GM10266 (cell line): ENCODE data around the gene TMC2.
A peak's percentile ranks its signal among the peaks of the same experiment; 100 is the strongest.

Experiments
- DNase-seq: peaks from one replicate; pipeline ENCODE4 v3.0.0; 2012; ENCODE audit errors: extremely low spot score
- TF ChIP-seq, protein P1 (sequence below): IDR thresholded peaks from 2 replicates; pipeline ENCODE4 v1.5.1; 2012; ENCODE audit warnings: mild to moderate bottlenecking, low read depth; ENCODE audit not compliant: control insufficient read depth, insufficient read depth; ENCODE audit errors: missing control alignments

TMC2 gene

GRCh38 chr20:2687514-2687913, 151.1 kb downstream of the TMC2 start:
- no peak for DNase-seq
- TF ChIP-seq, protein P1, sequence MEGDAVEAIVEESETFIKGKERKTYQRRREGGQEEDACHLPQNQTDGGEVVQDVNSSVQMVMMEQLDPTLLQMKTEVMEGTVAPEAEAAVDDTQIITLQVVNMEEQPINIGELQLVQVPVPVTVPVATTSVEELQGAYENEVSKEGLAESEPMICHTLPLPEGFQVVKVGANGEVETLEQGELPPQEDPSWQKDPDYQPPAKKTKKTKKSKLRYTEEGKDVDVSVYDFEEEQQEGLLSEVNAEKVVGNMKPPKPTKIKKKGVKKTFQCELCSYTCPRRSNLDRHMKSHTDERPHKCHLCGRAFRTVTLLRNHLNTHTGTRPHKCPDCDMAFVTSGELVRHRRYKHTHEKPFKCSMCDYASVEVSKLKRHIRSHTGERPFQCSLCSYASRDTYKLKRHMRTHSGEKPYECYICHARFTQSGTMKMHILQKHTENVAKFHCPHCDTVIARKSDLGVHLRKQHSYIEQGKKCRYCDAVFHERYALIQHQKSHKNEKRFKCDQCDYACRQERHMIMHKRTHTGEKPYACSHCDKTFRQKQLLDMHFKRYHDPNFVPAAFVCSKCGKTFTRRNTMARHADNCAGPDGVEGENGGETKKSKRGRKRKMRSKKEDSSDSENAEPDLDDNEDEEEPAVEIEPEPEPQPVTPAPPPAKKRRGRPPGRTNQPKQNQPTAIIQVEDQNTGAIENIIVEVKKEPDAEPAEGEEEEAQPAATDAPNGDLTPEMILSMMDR = no peak

DNA sequence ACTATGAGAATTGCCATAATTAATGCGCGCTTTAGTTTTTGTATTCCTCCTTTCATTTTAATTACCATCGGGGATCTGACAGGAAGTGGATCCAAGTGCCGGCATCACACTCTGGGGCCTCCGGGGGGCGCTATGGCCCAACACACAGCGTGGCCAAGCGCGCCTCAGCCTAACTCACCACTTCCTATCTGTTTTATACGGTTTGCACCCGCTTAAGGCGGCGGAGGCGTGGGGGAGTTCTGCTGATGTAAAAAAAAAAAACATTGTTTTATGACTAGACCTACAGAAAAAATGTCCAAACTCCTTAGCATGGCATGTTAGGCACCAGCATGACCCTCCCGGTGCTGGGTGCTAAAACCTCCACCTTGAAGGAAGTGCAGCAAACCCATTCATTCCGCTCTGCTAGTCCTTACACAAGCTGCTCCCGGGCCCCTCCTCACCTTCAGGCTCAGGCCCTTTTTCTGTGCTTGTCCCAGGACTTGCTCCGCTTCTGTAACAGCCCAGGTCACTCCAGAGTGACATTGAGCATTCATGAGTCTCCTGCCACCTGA, 151.7 kb downstream of the TMC2 start:
- peak; percentile 83 for DNase-seq
- TF ChIP-seq, protein P1 = peak; percentile 61

- TF ChIP-seq, protein P1 = no peak
- no peak for DNase-seq
These were observed 153.8 kb downstream of the TMC2 start for GRCh38 chr20:2690213-2690612.

- TF ChIP-seq, protein P1 = no peak
- DNase-seq = no peak
These were observed 154.3 kb downstream of the TMC2 start for GRCh38 chr20:2690718-2691117.

DNA sequence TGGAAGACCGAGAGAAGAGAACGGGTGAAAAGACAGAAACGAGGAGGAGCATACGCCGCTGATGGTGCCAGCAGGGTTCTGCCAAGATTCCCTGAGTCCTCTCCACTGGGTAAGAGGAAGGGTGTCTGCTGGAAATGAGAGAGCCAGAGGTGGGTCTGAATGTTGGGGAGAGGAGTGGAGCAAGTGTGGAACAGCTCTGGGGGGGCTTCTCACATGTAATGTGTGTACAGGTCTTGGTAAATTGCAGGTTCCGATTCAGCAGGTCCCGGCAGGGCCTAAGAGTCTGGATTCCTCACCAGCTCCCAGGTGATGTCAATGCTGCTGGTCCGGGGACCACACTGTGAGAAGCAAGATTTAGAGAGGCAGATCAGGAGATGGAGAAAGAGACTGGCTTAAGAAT, 154.8 kb downstream of the TMC2 start:
- TF ChIP-seq, protein P1 = no peak
- DNase-seq = no peak
